HUES48 (cell line): ENCODE results near the gene WDR12.

Experiments used
- H3K27ac ChIP-seq: one replicate; pipeline ENCODE4 v1.7.0; 2013; ENCODE audit warnings: low read depth, low read length, inconsistent platforms
- H3K27me3 ChIP-seq: 2 replicates; pipeline ENCODE4 v1.6.1; 2013; ENCODE audit warnings: mild to moderate bottlenecking, low read length; ENCODE audit not compliant: control insufficient read depth, insufficient read depth
- H3K36me3 ChIP-seq: 2 replicates; pipeline ENCODE4 v1.6.1; 2013; ENCODE audit warnings: low read length; ENCODE audit not compliant: control insufficient read depth, insufficient read depth
- H3K4me1 ChIP-seq: 2 replicates; pipeline ENCODE4 v1.6.1; 2013; ENCODE audit warnings: mild to moderate bottlenecking, low read length; ENCODE audit not compliant: control insufficient read depth, insufficient read depth
- H3K4me3 ChIP-seq: 2 replicates; pipeline ENCODE4 v1.5.1; 2013; ENCODE audit warnings: mild to moderate bottlenecking, low read depth, low read length
- H3K9ac ChIP-seq: 2 replicates; pipeline ENCODE4 v1.6.1; 2013; ENCODE audit warnings: mild to moderate bottlenecking, low read depth, low read length, moderate library complexity
- H3K9me3 ChIP-seq: 2 replicates; pipeline ENCODE4 v1.6.1; 2013; ENCODE audit warnings: low read length; ENCODE audit not compliant: control insufficient read depth, insufficient read depth

The WDR12 gene

DNA sequence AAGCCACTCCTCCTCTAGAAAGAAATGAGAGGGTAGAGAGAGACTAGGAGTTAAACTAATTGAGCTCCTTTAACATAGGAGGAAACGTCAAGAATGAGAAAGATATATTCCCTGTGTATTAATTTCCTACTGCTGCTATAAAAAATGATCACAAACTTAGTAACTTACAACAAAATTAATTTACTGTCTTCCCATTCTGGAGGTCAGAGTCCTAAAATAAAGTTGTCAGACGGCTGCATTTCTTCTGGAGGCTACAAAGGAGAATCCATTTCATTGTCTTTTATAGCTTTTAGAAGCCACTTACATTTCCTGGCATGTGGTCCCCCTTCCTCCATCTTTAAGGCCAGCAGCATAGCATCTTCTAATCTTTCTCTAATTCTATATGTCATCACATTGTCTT, 66.8 kb downstream of the WDR12 start:
- Histone ChIP-seq H3K4me3 (no peak overlapping the region), H3K27ac (no peak overlapping the region), H3K9me3 (no peaks in the 10 kb centered on the region), H3K27me3 (no peaks in the 10 kb centered on the region), H3K36me3 (no peaks in the 10 kb centered on the region), H3K4me1 (no peaks in the 10 kb centered on the region), H3K9ac (no peak overlapping the region)

DNA sequence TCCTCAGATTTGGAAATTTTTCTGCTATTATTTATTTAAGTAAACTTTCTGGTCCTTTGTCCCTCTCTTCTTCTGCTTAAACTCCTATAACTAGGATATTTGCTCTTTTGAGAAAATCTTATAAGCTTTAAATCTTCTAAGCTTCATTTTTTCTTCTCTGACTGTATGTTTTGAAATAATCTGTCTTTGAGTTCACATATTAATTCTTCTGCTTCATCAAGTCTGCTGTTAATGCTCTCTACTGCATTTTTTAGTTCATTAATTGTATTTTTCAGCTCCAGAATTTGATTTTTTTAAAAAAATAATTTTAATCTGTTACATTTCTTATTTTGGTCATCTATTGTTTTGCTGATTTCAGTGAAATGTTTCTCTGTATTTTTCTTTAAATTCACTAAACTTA, 68.8 kb downstream of the WDR12 start:
- H3K9ac ChIP-seq = no peak overlapping the region
- no peaks in the 10 kb centered on the region for H3K36me3 ChIP-seq
- no peaks in the 10 kb centered on the region for H3K27me3 ChIP-seq
- H3K27ac ChIP-seq = no peak overlapping the region
- no peaks in the 10 kb centered on the region for H3K9me3 ChIP-seq
- no peaks in the 10 kb centered on the region for H3K4me1 ChIP-seq
- no peak overlapping the region for H3K4me3 ChIP-seq

DNA sequence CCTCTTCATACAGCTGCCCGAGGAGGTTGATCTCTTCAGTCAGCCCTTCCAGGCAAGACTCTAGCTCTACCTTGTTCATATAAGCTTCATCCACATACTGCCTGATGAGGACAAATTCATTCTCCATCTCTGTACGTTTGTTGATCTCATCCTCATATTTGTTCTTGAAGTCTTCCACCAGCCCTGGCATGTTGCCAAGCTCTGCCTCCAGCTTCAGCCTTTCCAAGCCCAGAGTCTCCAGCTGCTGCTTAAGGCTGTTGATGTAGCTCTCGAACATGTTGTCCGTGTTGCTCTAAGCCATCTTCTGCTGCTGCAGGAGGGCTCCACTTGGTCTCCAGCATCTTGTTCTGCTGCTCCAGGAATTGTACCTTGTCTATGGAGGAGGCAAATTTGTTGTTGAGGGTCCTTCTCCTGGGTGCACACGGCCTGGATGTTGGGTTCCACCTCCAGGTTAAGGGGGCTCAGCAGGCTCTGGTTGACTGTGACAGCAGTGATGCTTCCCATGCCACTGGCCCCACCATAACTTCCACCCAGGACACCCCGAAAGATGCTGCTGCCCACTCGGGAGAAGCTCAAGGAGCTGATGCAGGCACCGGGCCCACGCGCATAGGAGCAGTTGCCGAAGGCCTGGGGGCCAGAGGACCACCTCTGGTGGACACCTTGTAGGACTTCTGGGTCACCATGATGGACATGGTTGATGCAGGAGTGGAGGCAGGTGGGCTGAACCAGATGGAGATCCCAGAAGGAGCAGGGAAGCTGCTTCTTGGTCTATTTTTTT, 70.2 kb downstream of the WDR12 start:
- H3K36me3 ChIP-seq = no peaks in the 10 kb centered on the region
- no peak overlapping the region for H3K4me3 ChIP-seq
- H3K4me1 ChIP-seq = no peaks in the 10 kb centered on the region
- H3K27me3 ChIP-seq = no peaks in the 10 kb centered on the region
- H3K27ac ChIP-seq = no peak overlapping the region
- H3K9me3 ChIP-seq = no peaks in the 10 kb centered on the region
- H3K9ac ChIP-seq = no peak overlapping the region

DNA sequence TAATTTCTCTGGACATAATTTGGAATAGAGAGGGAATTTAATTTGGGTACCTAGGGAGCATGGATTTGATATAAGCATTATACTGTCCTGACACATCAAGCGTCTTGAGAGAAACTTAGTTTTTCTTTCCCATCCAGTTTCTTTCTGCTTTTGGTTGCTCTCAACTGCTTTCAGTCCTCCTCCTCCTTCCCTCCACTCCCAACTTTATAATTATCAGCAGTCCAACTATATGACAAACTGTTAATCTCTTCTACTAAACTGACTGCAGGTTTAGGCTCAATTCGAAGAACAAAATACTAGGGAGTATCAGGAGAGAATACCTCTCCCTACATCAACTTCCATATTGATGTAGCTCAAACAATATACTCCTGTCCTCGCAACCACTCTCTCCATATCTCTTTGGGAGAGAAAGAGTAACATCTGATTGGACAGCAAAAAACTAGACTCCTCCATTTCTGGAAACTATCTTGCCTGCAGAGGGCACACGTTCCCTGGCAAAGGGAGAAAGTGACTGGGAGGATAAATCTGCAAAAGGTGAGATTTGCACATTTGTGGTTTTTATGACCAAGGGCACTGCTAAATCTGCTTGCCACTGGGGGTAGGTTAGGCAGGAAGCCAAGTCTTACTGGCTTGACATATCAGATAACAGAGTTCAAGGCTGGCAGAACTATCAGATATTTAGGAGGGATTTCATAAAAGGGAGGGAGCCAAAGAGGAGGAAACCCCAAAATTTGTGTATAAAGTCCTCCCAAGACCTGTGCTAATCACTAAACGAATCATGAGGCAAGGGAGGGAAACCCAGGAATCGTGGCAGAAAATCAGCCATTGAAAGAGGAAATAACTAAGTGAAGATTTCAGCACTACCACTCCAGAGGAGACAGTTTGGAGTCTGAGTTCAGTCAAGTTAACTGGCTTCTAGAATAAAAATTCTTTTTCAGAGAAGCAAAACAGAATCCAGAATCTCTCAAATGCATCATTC, 79.9 kb downstream of the WDR12 start:
- Histone ChIP-seq H3K9ac (no peak overlapping the region), H3K27me3 (no peaks in the 10 kb centered on the region), H3K27ac (no peak overlapping the region), H3K9me3 (no peaks in the 10 kb centered on the region), H3K4me1 (no peaks in the 10 kb centered on the region), H3K4me3 (no peak overlapping the region), H3K36me3 (no peaks in the 10 kb centered on the region)

- Histone ChIP-seq H3K4me3 (no peak overlapping the region), H3K27ac (no peak overlapping the region), H3K9ac (no peak overlapping the region), H3K36me3 (no peaks in the 10 kb centered on the region), H3K4me1 (no peaks in the 10 kb centered on the region), H3K27me3 (no peaks in the 10 kb centered on the region), H3K9me3 (no peaks in the 10 kb centered on the region)
Observed at GRCh38 chr2:202824901-202825300, 86.6 kb downstream of the WDR12 start.
